Stimulated activated naive CD8-positive, alpha-beta T cell treated with anti-CD3 and anti-CD28 coated beads, Interleukin-15, Interleukin-2, amounts not matched to agents 100 U/mL and 50 U/mL, for 24 hours (primary cell): Measurements from ENCODE around the gene GUK1.
"Not testable (repeated sequence)": the region's sequence is repeated elsewhere in the genome, so short reads cannot be mapped to it uniquely, and the experiment has no call there.

Experiments
- ATAC-seq: fragments of 150-1000 bp; cut with Tn5 transposase; one replicate; pipeline ENCODE4 v1.10.0; 2021
- DNase-seq: peaks from one replicate; pipeline ENCODE4 v3.0.0; 2021

The GUK1 gene

GRCh38 chr1:228104526-228105269, 35.4 kb upstream of the GUK1 start:
- DNase-seq, result peak; percentile 4
- no peak for ATAC-seq

GRCh38 chr1:228105270-228105995, 34.6 kb upstream of the GUK1 start:
- DNase-seq (no peak), ATAC-seq (no peak)

GRCh38 chr1:228105996-228106799, 33.9 kb upstream of the GUK1 start:
- DNase-seq, result no peak
- ATAC-seq, result no peak

- DNase-seq, result no peak
- no peak for ATAC-seq
Measured at GRCh38 chr1:228106800-228107054, 33.4 kb upstream of the GUK1 start.

- ATAC-seq (no peak), DNase-seq (no peak)
Measured at GRCh38 chr1:228107636-228108035, 32.4 kb upstream of the GUK1 start.

GRCh38 chr1:228108055-228108690, 31.9 kb upstream of the GUK1 start:
- ATAC-seq, result no peak

GRCh38 chr1:228108742-228109072, 31.4 kb upstream of the GUK1 start:
- ATAC-seq (no peak), DNase-seq (no peak)

More at GRCh38 chr1:228108055-228108690, 31.9 kb upstream of the GUK1 start:
- DNase-seq, result no peak

- peak; percentile 93 for ATAC-seq
- DNase-seq, result peak; percentile 99
Measured at GRCh38 chr1:228109073-228109961, 30.8 kb upstream of the GUK1 start, which contains the start of gene MRPL55. Gene MRPL55 (minus strand): TSS chr1:228109299. CDS start chr1:228108260, 1,039 bp downstream.

GRCh38 chr1:228109962-228110488, 30.1 kb upstream of the GUK1 start:
- no peak for ATAC-seq
- no peak for DNase-seq

GRCh38 chr1:228110556-228110955, 29.5 kb upstream of the GUK1 start:
- no peak for ATAC-seq
- DNase-seq, result no peak

- ATAC-seq, DNase-seq: not testable (repeated sequence)
Measured at GRCh38 chr1:228111315-228111714, 28.8 kb upstream of the GUK1 start.

- no peak for DNase-seq
- no peak for ATAC-seq
Measured at GRCh38 chr1:228112167-228112566, 27.9 kb upstream of the GUK1 start.

- DNase-seq (no peak), ATAC-seq (no peak)
Measured at GRCh38 chr1:228112617-228113016, 27.5 kb upstream of the GUK1 start.

- no peak for ATAC-seq
Measured at GRCh38 chr1:228114827-228115226, 25.3 kb upstream of the GUK1 start.

GRCh38 chr1:228117335-228117734, 22.7 kb upstream of the GUK1 start:
- ATAC-seq (no peak), DNase-seq (no peak)

More at GRCh38 chr1:228114827-228115226, 25.3 kb upstream of the GUK1 start:
- no peak for DNase-seq

- DNase-seq (no peak), ATAC-seq (no peak)
Measured at GRCh38 chr1:228118040-228118439, 22.0 kb upstream of the GUK1 start.

GRCh38 chr1:228120351-228120750, 19.7 kb upstream of the GUK1 start:
- DNase-seq (no peak), ATAC-seq (no peak)

GRCh38 chr1:228120857-228121489, 19.1 kb upstream of the GUK1 start:
- peak; percentile 49 for ATAC-seq
- DNase-seq, result no peak

GRCh38 chr1:228122921-228123441, 17.1 kb upstream of the GUK1 start:
- DNase-seq (no peak), ATAC-seq (no peak)

- DNase-seq (no peak), ATAC-seq (no peak)
Measured at GRCh38 chr1:228123505-228123904, 16.6 kb upstream of the GUK1 start.

- ATAC-seq (no peak), DNase-seq (no peak)
Measured at GRCh38 chr1:228125185-228125584, 14.9 kb upstream of the GUK1 start.
